PC-9 (cell line): ENCODE results near the gene MSANTD1.

Experiments
- EZH2 ChIP-seq: fragments of 200-600 bp; sonication (generic); IDR thresholded peaks from 2 replicates; pipeline ENCODE4 v1.8.0; 2017; ENCODE audit warnings: antibody characterized with exemption, low read depth
- TF ChIP-seq, protein P1 (sequence below): fragments of 200-600 bp; sonication (generic); conservative IDR thresholded peaks from 2 replicates; pipeline ENCODE4 v1.6.1; 2017; ENCODE audit warnings: mixed run types, antibody characterized with exemption, mild to moderate bottlenecking, moderate library complexity

DNA sequence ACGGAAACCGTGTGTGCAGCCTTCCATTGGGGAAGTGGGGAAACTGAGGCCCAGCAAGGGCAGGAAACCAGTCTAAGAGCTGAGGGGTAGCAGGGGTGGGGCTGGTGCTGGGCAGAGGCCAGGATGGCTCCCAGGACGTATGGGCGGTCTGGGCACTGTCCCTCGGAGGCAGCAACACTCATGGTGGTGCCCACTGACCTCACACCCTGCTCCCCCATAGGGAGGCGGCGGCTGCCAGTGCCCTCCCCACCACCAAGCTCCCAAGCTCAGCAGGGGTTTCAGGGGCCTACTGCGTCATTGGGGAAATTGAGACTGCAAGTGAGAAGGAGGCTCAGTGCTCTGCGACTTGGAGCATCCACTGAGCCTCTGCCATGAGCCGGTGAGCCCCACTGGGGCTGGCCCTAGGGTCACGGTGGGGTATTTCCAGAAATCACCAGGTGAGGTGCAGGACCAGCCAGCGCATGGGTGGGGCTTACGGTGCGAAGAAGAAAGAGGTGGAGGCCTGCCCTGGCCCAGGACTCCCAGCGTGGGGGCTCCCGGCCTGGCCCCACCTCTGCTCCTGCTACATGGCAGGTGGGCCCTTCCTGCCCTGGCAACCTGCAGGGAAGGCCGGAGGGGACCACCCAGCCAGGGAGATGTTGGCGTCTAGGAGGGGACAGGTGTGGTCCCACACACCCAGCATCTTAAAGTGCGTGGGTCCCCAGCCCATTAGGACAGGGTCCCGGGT is 915 bp downstream of the MSANTD1 start:
- TF ChIP-seq, protein P1, sequence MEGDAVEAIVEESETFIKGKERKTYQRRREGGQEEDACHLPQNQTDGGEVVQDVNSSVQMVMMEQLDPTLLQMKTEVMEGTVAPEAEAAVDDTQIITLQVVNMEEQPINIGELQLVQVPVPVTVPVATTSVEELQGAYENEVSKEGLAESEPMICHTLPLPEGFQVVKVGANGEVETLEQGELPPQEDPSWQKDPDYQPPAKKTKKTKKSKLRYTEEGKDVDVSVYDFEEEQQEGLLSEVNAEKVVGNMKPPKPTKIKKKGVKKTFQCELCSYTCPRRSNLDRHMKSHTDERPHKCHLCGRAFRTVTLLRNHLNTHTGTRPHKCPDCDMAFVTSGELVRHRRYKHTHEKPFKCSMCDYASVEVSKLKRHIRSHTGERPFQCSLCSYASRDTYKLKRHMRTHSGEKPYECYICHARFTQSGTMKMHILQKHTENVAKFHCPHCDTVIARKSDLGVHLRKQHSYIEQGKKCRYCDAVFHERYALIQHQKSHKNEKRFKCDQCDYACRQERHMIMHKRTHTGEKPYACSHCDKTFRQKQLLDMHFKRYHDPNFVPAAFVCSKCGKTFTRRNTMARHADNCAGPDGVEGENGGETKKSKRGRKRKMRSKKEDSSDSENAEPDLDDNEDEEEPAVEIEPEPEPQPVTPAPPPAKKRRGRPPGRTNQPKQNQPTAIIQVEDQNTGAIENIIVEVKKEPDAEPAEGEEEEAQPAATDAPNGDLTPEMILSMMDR: no peak
- TF ChIP-seq EZH2: no peak
